GM12891 (cell line): ENCODE measurements around the gene DTNBP1.

Source experiments
- PAX5 ChIP-seq: IDR thresholded peaks from 2 replicates; pipeline ENCODE4 v1.6.1; 2011; ENCODE audit warnings: low read length, moderate library complexity, mild to moderate bottlenecking; ENCODE audit not compliant: insufficient read depth, severe bottlenecking
- POLR2A ChIP-seq: IDR thresholded peaks from 2 replicates; pipeline ENCODE4 v1.6.1; 2011; ENCODE audit warnings: low read depth, low read length, control low read depth
- POLR2AphosphoS5 ChIP-seq: IDR thresholded peaks from 2 replicates; pipeline ENCODE4 v1.6.1; 2011; ENCODE audit warnings: low read depth, low read length, control low read depth
- TAF1 ChIP-seq: IDR thresholded peaks from 2 replicates; pipeline ENCODE4 v1.6.1; 2011; ENCODE audit warnings: low read depth, low read length, control low read depth

GRCh38 chr6:15586503-15586902 is 76.3 kb downstream of the DTNBP1 start:
- no peak for TF ChIP-seq POLR2AphosphoS5
- TF ChIP-seq PAX5 = no peak
- no peak for TF ChIP-seq POLR2A
- TF ChIP-seq TAF1 = no peak
